HepG2 (cell line): ENCODE measurements around the gene NFYB. TPM values are rescaled to one million over a fixed set of nuclear protein-coding genes. Genes with fewer than 3 reads are reported as not detected.

Experiments used
- ATAC-seq: fragments of 200-7000 bp; cut with Tn5 transposase; 3 replicates; pipeline ENCODE4 v1.9.1; 2020; ENCODE audit warnings: mild to moderate bottlenecking, moderate library complexity
- BruUV-seq: library from RNA; stranded (reverse); fragments of 400-500 nt; replicated peaks from 2 replicates; lab custom pipeline; 2021; lab: Mats Ljungman, UMichigan
- CTCF ChIA-PET: fragments of 300-600 bp; formaldehyde crosslinking; extraction: SDS; loops from one replicate; lab custom pipeline; 2021; ENCODE audit warnings: low total read pairs, inconsistent platforms, low intra/inter-chr PET ratio; lab: Yijun Ruan, JAX
- POLR2A ChIA-PET: fragments of 350-600 bp; sonication (Branson Sonifier 250); formaldehyde crosslinking; loops from one replicate; lab custom pipeline; 2020; ENCODE audit warnings: antibody characterized with exemption, inconsistent platforms; lab: Yijun Ruan, JAX
- DNase-seq: peaks from one replicate; pipeline ENCODE4 v3.0.0-alpha.2; 2015; ENCODE audit warnings: low spot score
- FAIRE-seq: peaks from 3 replicates; lab custom pipeline; 2011; peaks lifted over from hg19 to GRCh38; lab: Jason Lieb, UNC
- H2AFZ ChIP-seq: one replicate; pipeline ENCODE4 v1.6.1; 2011; ENCODE audit warnings: low read length, inconsistent platforms
- H3K27ac ChIP-seq: fragments of 300-600 bp; 3 replicates; pipeline ENCODE4 v1.8.0; 2011; ENCODE audit warnings: mixed run types, mild to moderate bottlenecking, mixed read lengths, low read length, inconsistent platforms; ENCODE audit not compliant: insufficient read depth; ENCODE audit errors: extremely low read length
- H3K27me3 ChIP-seq, 2 experiments: fragments of 200-600 bp in 1 of 2; 2 replicates in 1 of 2; 3 replicates in 1 of 2; pipeline versions ENCODE4 v1.6.0 to v1.8.0; 2011; ENCODE audit warnings: low read length in 2 of 2, mild to moderate bottlenecking in 2 of 2, moderate library complexity in 2 of 2, inconsistent platforms in 1 of 2; ENCODE audit not compliant: insufficient read depth in 2 of 2, control insufficient read depth in 1 of 2
- H3K36me3 ChIP-seq, 2 experiments: fragments of 200-600 bp in 1 of 2; replicated peaks in 1 of 2; 2 replicates in 1 of 2; 3 replicates in 1 of 2; pipeline versions ENCODE4 v1.5.1 to v1.8.0; 2011; ENCODE audit warnings: low read length in 2 of 2, inconsistent platforms in 1 of 2; ENCODE audit not compliant: insufficient read depth in 2 of 2, control insufficient read depth in 1 of 2
- H3K4me1 ChIP-seq: 2 replicates; pipeline ENCODE4 v1.5.1; 2012; ENCODE audit warnings: low read length, inconsistent platforms; ENCODE audit not compliant: insufficient read depth
- H3K4me2 ChIP-seq: 2 replicates; pipeline ENCODE4 v1.6.0; 2011; ENCODE audit warnings: low read depth, low read length, inconsistent platforms
- H3K4me3 ChIP-seq, 3 experiments: fragments of 200-600 bp in 1 of 3; sonication (generic), shearing (Covaris generic) in 1 of 3; replicated peaks in 1 of 3; 2 replicates each; pipeline ENCODE4 v1.5.1; 2011 to 2016; ENCODE audit warnings: low read length in 3 of 3, inconsistent platforms in 2 of 3, low read depth in 2 of 3, mild to moderate bottlenecking in 2 of 3, control low read depth in 1 of 3, mixed read lengths in 1 of 3; ENCODE audit not compliant: insufficient read depth in 1 of 3
- H3K79me2 ChIP-seq: one replicate; pipeline ENCODE4 v1.6.1; 2011; ENCODE audit warnings: low read length, inconsistent platforms; ENCODE audit not compliant: insufficient read depth
- H3K9ac ChIP-seq: 2 replicates; pipeline ENCODE4 v1.6.0; 2011; ENCODE audit warnings: mild to moderate bottlenecking, low read depth, low read length, inconsistent platforms; ENCODE audit not compliant: insufficient read depth
- H3K9me3 ChIP-seq: 2 replicates; pipeline ENCODE4 v1.5.1; 2012; ENCODE audit warnings: mild to moderate bottlenecking, low read length
- H4K20me1 ChIP-seq: 2 replicates; pipeline ENCODE4 v1.6.0; 2011; ENCODE audit warnings: inconsistent platforms, mild to moderate bottlenecking, low read length, moderate library complexity; ENCODE audit not compliant: insufficient read depth
- CEBPB ChIP-seq: IDR thresholded peaks from 2 replicates; pipeline ENCODE4 v1.6.1; 2011; ENCODE audit warnings: low read depth, low read length, improper control_type of control experiment, borderline replicate concordance
- FOXJ3 ChIP-seq: sonication (generic); formaldehyde crosslinking; IDR thresholded peaks from 2 replicates; pipeline ENCODE4 v1.4.0; 2020; ENCODE audit warnings: missing genetic modification reagents, mild to moderate bottlenecking, borderline replicate concordance
- SKI ChIP-seq: fragments of 450-650 bp; IDR thresholded peaks from one replicate; pipeline ENCODE4 v1.6.1; 2018; ENCODE audit warnings: mild to moderate bottlenecking; ENCODE audit not compliant: partially characterized antibody
- SMAD3 ChIP-seq: sonication (generic); formaldehyde crosslinking; IDR thresholded peaks from 2 replicates; pipeline ENCODE4 v1.4.0; 2020; ENCODE audit warnings: missing genetic modification reagents
- SPEN ChIP-seq: sonication (generic); formaldehyde crosslinking; IDR thresholded peaks from 2 replicates; pipeline ENCODE4 v1.5.1; 2020; ENCODE audit warnings: low read depth, mild to moderate bottlenecking, missing genetic modification reagents
- ZNF124 ChIP-seq: sonication (generic); formaldehyde crosslinking; IDR thresholded peaks from 2 replicates; pipeline ENCODE4 v1.4.0; 2020; ENCODE audit warnings: missing genetic modification reagents
- ZNF160 ChIP-seq: sonication (generic); formaldehyde crosslinking; IDR thresholded peaks from 2 replicates; pipeline ENCODE4 v1.8.0; 2022; ENCODE audit warnings: mild to moderate bottlenecking, inconsistent platforms, missing genetic modification reagents
- ZNF441 ChIP-seq: sonication (generic); formaldehyde crosslinking; IDR thresholded peaks from 2 replicates; pipeline ENCODE4 v1.7.0; 2021; ENCODE audit warnings: missing genetic modification reagents, borderline replicate concordance
- WGBS: methylation state at CpG from one replicate; pipeline ENCODE4 v1.1.6; 2017; ENCODE audit warnings: low lambda C conversion rate; 5-methylcytosine and 5-hydroxymethylcytosine counted together
- in situ Hi-C: cut with HindIII; loops from 2 replicates; pipeline ENCODE4 v1.10.0; 2017; ENCODE audit warnings: low pct_unique_long_range_greater_than_20kb; ENCODE audit not compliant: extremely low pct_ligation_motif_present
- intact Hi-C: fragments of 100-400 bp; cut with micrococcal nuclease; formaldehyde crosslinking; loops from one replicate; pipeline ENCODE4 v1.10.0; 2022; ENCODE audit not compliant: unreplicated experiment
- polyA plus RNA-seq, 8 experiments: library from polyadenylated mRNA; depleted of rRNA in 3 of 8; stranded (reverse) in 7 of 8; unstranded in 1 of 8; fragments of >200 nt; fragmentation: Illumina TruSeq in 4 of 8; extraction: Trizol in 4 of 8; gene quantifications; 2 replicates each; pipeline versions ENCODE4 v1.2.1 to v1.2.3, GENCODE V29; 2011 to 2016; ENCODE audit warnings: low read depth in 4 of 8, missing spikeins in 1 of 8, mixed read lengths in 1 of 8; ENCODE audit not compliant: insufficient read depth in 1 of 8
- total RNA-seq, 5 experiments: library from RNA; depleted of rRNA; stranded (reverse); fragments of >200 nt; fragmentation: Illumina TruSeq; extraction: Trizol; gene quantifications; 2 replicates each; pipeline ENCODE4 v1.2.3, GENCODE V29; 2016; ENCODE audit warnings: low read depth in 1 of 5
- TF ChIP-seq, protein P1 (sequence below): sonication (generic); formaldehyde crosslinking; IDR thresholded peaks from 2 replicates; pipeline ENCODE4 v1.4.0; 2020; ENCODE audit warnings: missing genetic modification reagents
- TF ChIP-seq, protein P2 (sequence below): sonication (generic); formaldehyde crosslinking; IDR thresholded peaks from 2 replicates; pipeline ENCODE4 v1.5.0; 2020; ENCODE audit warnings: mild to moderate bottlenecking, missing genetic modification reagents, moderate library complexity
- TF ChIP-seq, protein P3 (sequence below): sonication (generic); formaldehyde crosslinking; IDR thresholded peaks from 2 replicates; pipeline ENCODE4 v1.4.0; 2020; ENCODE audit warnings: missing genetic modification reagents
- TF ChIP-seq, protein P4 (sequence below), 2 experiments: sonication (generic) in 1 of 2; formaldehyde crosslinking in 1 of 2; IDR thresholded peaks; 2 replicates each; pipeline versions ENCODE4 v1.6.1 to v1.9.0; 2014 to 2022; ENCODE audit warnings: antibody characterized with exemption in 1 of 2, borderline replicate concordance in 1 of 2, inconsistent platforms in 1 of 2, low read depth in 1 of 2, missing genetic modification reagents in 1 of 2
- TF ChIP-seq, protein P5 (sequence below): IDR thresholded peaks from 2 replicates; pipeline ENCODE4 v1.6.1; 2018; ENCODE audit warnings: missing genetic modification reagents, mild to moderate bottlenecking, missing compliant biosample characterization

Gene NFYB
- total and polyA plus RNA-seq, 2 of the 13 experiments (the other 11 are each of a cell fraction or from before 2014, with no cell fraction given): 18.7 to 36.6 TPM

DNA sequence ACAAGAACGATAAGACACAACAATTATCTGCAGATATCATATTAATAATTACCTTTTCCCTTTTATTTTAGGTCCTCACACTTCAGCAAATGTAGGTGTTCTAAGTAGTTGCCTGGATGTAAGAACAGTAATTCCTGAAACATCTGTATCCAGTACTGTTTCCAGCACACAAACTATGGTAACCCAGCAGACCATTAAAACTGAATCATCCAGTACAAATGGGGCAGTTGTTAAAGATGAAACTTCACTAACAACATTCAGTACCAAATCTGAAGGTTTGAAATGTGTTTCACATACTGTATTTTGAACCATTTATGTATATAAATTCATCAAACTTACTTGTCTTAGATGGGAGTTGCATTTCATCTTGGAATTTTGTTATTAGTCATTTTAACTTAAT, 42.7 kb downstream of the NFYB start:
- ChIA-PET CTCF (no interaction called here), POLR2A (no interaction called here)
- H3K4me1 ChIP-seq: no peaks in the 10 kb centered on the region
- no peak for DNase-seq
- no peak overlapping the region for H3K27ac ChIP-seq
- no peak for FAIRE-seq
- H3K27me3 ChIP-seq: no peaks in the 10 kb centered on the region
- H4K20me1 ChIP-seq: no peaks in the 10 kb centered on the region
- intact Hi-C loops: no loop called here
- H3K4me3 ChIP-seq: no peak overlapping the region
- in situ Hi-C loops: no loop called here
- no peak for ATAC-seq
- WGBS: 98% methylated on average over 1 of the region's 1 CpG
- peaks cover 0 to 2% of the 10 kb centered on the region in 2 experiments; a peak in 2 of 5 replicates for H3K36me3 ChIP-seq
- no peak overlapping the region for H3K4me2 ChIP-seq
- no peak overlapping the region for H3K9ac ChIP-seq
- no peaks in the 10 kb centered on the region for H3K79me2 ChIP-seq
- no peaks in the 10 kb centered on the region for H3K9me3 ChIP-seq
- BruUV-seq: no TSS peak
- H2AFZ ChIP-seq: no peak overlapping the region
- TF ChIP-seq, protein P1, sequence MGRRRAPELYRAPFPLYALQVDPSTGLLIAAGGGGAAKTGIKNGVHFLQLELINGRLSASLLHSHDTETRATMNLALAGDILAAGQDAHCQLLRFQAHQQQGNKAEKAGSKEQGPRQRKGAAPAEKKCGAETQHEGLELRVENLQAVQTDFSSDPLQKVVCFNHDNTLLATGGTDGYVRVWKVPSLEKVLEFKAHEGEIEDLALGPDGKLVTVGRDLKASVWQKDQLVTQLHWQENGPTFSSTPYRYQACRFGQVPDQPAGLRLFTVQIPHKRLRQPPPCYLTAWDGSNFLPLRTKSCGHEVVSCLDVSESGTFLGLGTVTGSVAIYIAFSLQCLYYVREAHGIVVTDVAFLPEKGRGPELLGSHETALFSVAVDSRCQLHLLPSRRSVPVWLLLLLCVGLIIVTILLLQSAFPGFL (CRISPR knock-in tag): no peak
- TF ChIP-seq SKI (no peak), SMAD3 (no peak), ZNF160 (CRISPR knock-in tag) (no peak), ZNF441 (no peak), FOXJ3 (no peak), SPEN (CRISPR knock-in tag) (no peak), ZNF124 (CRISPR knock-in tag) (no peak), CEBPB (no peak)
- TF ChIP-seq, protein P2, sequence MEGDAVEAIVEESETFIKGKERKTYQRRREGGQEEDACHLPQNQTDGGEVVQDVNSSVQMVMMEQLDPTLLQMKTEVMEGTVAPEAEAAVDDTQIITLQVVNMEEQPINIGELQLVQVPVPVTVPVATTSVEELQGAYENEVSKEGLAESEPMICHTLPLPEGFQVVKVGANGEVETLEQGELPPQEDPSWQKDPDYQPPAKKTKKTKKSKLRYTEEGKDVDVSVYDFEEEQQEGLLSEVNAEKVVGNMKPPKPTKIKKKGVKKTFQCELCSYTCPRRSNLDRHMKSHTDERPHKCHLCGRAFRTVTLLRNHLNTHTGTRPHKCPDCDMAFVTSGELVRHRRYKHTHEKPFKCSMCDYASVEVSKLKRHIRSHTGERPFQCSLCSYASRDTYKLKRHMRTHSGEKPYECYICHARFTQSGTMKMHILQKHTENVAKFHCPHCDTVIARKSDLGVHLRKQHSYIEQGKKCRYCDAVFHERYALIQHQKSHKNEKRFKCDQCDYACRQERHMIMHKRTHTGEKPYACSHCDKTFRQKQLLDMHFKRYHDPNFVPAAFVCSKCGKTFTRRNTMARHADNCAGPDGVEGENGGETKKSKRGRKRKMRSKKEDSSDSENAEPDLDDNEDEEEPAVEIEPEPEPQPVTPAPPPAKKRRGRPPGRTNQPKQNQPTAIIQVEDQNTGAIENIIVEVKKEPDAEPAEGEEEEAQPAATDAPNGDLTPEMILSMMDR: no peak
- TF ChIP-seq, protein P3, sequence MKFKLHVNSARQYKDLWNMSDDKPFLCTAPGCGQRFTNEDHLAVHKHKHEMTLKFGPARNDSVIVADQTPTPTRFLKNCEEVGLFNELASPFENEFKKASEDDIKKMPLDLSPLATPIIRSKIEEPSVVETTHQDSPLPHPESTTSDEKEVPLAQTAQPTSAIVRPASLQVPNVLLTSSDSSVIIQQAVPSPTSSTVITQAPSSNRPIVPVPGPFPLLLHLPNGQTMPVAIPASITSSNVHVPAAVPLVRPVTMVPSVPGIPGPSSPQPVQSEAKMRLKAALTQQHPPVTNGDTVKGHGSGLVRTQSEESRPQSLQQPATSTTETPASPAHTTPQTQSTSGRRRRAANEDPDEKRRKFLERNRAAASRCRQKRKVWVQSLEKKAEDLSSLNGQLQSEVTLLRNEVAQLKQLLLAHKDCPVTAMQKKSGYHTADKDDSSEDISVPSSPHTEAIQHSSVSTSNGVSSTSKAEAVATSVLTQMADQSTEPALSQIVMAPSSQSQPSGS (CRISPR knock-in tag): no peak
- TF ChIP-seq, protein P4, sequence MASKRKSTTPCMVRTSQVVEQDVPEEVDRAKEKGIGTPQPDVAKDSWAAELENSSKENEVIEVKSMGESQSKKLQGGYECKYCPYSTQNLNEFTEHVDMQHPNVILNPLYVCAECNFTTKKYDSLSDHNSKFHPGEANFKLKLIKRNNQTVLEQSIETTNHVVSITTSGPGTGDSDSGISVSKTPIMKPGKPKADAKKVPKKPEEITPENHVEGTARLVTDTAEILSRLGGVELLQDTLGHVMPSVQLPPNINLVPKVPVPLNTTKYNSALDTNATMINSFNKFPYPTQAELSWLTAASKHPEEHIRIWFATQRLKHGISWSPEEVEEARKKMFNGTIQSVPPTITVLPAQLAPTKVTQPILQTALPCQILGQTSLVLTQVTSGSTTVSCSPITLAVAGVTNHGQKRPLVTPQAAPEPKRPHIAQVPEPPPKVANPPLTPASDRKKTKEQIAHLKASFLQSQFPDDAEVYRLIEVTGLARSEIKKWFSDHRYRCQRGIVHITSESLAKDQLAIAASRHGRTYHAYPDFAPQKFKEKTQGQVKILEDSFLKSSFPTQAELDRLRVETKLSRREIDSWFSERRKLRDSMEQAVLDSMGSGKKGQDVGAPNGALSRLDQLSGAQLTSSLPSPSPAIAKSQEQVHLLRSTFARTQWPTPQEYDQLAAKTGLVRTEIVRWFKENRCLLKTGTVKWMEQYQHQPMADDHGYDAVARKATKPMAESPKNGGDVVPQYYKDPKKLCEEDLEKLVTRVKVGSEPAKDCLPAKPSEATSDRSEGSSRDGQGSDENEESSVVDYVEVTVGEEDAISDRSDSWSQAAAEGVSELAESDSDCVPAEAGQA (IDR thresholded peaks at IDR 0.05; ENCODE audit: low read depth): no peak
- TF ChIP-seq, protein P4 (CRISPR knock-in tag; IDR thresholded peaks at IDR 0.05; ENCODE audit: borderline replicate concordance): no peak
- TF ChIP-seq, protein P5, sequence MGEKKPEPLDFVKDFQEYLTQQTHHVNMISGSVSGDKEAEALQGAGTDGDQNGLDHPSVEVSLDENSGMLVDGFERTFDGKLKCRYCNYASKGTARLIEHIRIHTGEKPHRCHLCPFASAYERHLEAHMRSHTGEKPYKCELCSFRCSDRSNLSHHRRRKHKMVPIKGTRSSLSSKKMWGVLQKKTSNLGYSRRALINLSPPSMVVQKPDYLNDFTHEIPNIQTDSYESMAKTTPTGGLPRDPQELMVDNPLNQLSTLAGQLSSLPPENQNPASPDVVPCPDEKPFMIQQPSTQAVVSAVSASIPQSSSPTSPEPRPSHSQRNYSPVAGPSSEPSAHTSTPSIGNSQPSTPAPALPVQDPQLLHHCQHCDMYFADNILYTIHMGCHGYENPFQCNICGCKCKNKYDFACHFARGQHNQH (CRISPR knock-in tag): no peak
